ENCODE measurements around the gene CYP26B1. TPM values are rescaled to one million over a fixed set of nuclear protein-coding genes. Genes with fewer than 3 reads are reported as not detected.

CYP26B1 gene
- total and polyA plus RNA-seq, 4 donors: 0.47 to 1.8 (median 0.65) TPM

GRCh38 chr2:72138011-72138881 is 9.4 kb downstream of the CYP26B1 start:
- no peak for DNase-seq (ENCODE audit: low spot score)
- H3K4me3 ChIP-seq (ENCODE audit: low read depth in 1 of 3, low read length in 3 of 3): no peak overlapping the region
- H3K27ac ChIP-seq (ENCODE audit: low read depth in 1 of 2, low read length in 2 of 2): no peak overlapping the region
- H3K9ac ChIP-seq (ENCODE audit: low read depth in 1 of 2, low read length in 2 of 2): no peak overlapping the region
- TF ChIP-seq NR2F2 (IDR thresholded peaks at IDR 0.05) (peak; percentile 17), HNF4A (conservative IDR thresholded peaks at IDR 0.05) (peak; percentile 64 to 72), SP1 (IDR thresholded peaks at IDR 0.05) (peak; percentile 43), FOXA2 (IDR thresholded peaks at IDR 0.05) (no peak), RAD21 (IDR thresholded peaks at IDR 0.05) (peak; percentile 15 to 37), EGR1 (IDR thresholded peaks at IDR 0.05; ENCODE audit: low read depth in 2 of 2) (no peak), RXRA (IDR thresholded peaks at IDR 0.05) (peak; percentile 62 to 75)
- no peaks in the 10 kb centered on the region for H3K9me3 ChIP-seq (ENCODE audit: control insufficient read depth in 4 of 4, low read length in 3 of 4)
- no peaks in the 10 kb centered on the region for H3K27me3 ChIP-seq (ENCODE audit: control insufficient read depth in 4 of 4, insufficient read depth in 4 of 4, low read length in 3 of 4)
- WGBS: 55% methylated on average over 24 of the region's 24 CpGs
- peaks cover 5 to 19% (median 9%) of the 10 kb centered on the region in 4 donors for H3K4me1 ChIP-seq (ENCODE audit: control insufficient read depth in 4 of 4, insufficient read depth in 4 of 4, low read length in 3 of 4)
- no peaks in the 10 kb centered on the region for H3K36me3 ChIP-seq (ENCODE audit: control insufficient read depth in 4 of 4, insufficient read depth in 3 of 4, low read depth in 1 of 4, low read length in 3 of 4)

DNA sequence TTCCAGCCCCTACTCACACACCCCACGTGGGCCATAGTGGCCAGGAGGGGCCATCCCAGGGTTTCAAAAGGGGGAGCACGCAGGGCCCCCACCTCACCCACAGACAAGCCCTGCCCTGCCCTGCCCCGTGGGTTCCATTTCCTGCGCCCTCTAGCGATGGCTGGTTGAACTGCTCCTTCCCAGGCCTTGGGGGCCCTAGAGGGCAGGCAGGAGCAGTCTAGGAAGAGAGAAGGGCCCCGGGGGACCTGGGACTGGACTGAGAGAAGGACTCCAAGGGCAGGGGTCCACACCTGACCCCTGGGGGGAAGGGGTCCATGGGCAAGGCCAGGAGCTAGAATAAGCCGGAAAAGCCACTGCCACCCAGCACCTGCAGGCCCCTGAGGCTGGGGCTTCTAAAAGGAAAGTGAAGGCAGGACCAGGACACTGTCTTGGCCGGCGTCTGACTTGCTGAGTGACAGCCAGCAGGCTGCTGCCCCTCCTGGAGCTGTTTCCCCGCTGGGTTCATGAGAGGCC is 10.1 kb downstream of the CYP26B1 start:
- Histone ChIP-seq H3K36me3 (ENCODE audit: control insufficient read depth in 4 of 4, insufficient read depth in 3 of 4, low read depth in 1 of 4, low read length in 3 of 4) (no peaks in the 10 kb centered on the region), H3K4me3 (ENCODE audit: low read depth in 1 of 3, low read length in 3 of 3) (no peak overlapping the region), H3K27ac (ENCODE audit: low read depth in 1 of 2, low read length in 2 of 2) (no peak overlapping the region), H3K9ac (ENCODE audit: low read depth in 1 of 2, low read length in 2 of 2) (no peak overlapping the region), H3K9me3 (ENCODE audit: control insufficient read depth in 4 of 4, low read length in 3 of 4) (no peaks in the 10 kb centered on the region), H3K27me3 (ENCODE audit: control insufficient read depth in 4 of 4, insufficient read depth in 4 of 4, low read length in 3 of 4) (no peaks in the 10 kb centered on the region), H3K4me1 (ENCODE audit: control insufficient read depth in 4 of 4, insufficient read depth in 4 of 4, low read length in 3 of 4) (peaks cover 0 to 13% (median 7%) of the 10 kb centered on the region in 4 donors)
- 26% methylated on average over 10 of the region's 10 CpGs for WGBS
- DNase-seq (ENCODE audit: low spot score): peak; percentile 82
- peak; percentile 69 for TF ChIP-seq CTCF (IDR thresholded peaks at IDR 0.05; ENCODE audit: low read depth, low read length, missing input control)
- TF ChIP-seq FOXA2 (IDR thresholded peaks at IDR 0.05): no peak
- no peak for TF ChIP-seq JUND (IDR thresholded peaks at IDR 0.05)
- TF ChIP-seq NR2F2 (IDR thresholded peaks at IDR 0.05): no peak
- TF ChIP-seq GABPA (IDR thresholded peaks at IDR 0.05 in 1 of 2, conservative IDR thresholded peaks at IDR 0.05 in 1 of 2): no peak
- peak; percentile 67 to 79 for TF ChIP-seq RAD21 (IDR thresholded peaks at IDR 0.05)
- no peak for TF ChIP-seq HNF4A (conservative IDR thresholded peaks at IDR 0.05)

GRCh38 chr2:72136933-72137497 is 10.6 kb downstream of the CYP26B1 start:
- H3K9me3 ChIP-seq (ENCODE audit: control insufficient read depth in 4 of 4, low read length in 3 of 4): no peaks in the 10 kb centered on the region
- no peak overlapping the region for H3K27ac ChIP-seq (ENCODE audit: low read depth in 1 of 2, low read length in 2 of 2)
- no peak overlapping the region for H3K9ac ChIP-seq (ENCODE audit: low read depth in 1 of 2, low read length in 2 of 2)
- H3K27me3 ChIP-seq (ENCODE audit: control insufficient read depth in 4 of 4, insufficient read depth in 4 of 4, low read length in 3 of 4): no peaks in the 10 kb centered on the region
- H3K4me3 ChIP-seq (ENCODE audit: low read depth in 1 of 3, low read length in 3 of 3): no peak overlapping the region
- DNase-seq (ENCODE audit: low spot score): no peak
- TF ChIP-seq NR2F2 (IDR thresholded peaks at IDR 0.05) (no peak), JUND (IDR thresholded peaks at IDR 0.05) (no peak), GABPA (IDR thresholded peaks at IDR 0.05 in 1 of 2, conservative IDR thresholded peaks at IDR 0.05 in 1 of 2) (no peak), RAD21 (IDR thresholded peaks at IDR 0.05) (no peak), FOXA1 (IDR thresholded peaks at IDR 0.05) (no peak), HNF4G (IDR thresholded peaks at IDR 0.05) (no peak), TAF1 (conservative IDR thresholded peaks at IDR 0.05) (no peak), HNF4A (conservative IDR thresholded peaks at IDR 0.05) (no peak), YY1 (IDR thresholded peaks at IDR 0.05) (no peak), FOXA2 (IDR thresholded peaks at IDR 0.05) (no peak), RXRA (IDR thresholded peaks at IDR 0.05) (no peak)
- TF ChIP-seq, protein P1, sequence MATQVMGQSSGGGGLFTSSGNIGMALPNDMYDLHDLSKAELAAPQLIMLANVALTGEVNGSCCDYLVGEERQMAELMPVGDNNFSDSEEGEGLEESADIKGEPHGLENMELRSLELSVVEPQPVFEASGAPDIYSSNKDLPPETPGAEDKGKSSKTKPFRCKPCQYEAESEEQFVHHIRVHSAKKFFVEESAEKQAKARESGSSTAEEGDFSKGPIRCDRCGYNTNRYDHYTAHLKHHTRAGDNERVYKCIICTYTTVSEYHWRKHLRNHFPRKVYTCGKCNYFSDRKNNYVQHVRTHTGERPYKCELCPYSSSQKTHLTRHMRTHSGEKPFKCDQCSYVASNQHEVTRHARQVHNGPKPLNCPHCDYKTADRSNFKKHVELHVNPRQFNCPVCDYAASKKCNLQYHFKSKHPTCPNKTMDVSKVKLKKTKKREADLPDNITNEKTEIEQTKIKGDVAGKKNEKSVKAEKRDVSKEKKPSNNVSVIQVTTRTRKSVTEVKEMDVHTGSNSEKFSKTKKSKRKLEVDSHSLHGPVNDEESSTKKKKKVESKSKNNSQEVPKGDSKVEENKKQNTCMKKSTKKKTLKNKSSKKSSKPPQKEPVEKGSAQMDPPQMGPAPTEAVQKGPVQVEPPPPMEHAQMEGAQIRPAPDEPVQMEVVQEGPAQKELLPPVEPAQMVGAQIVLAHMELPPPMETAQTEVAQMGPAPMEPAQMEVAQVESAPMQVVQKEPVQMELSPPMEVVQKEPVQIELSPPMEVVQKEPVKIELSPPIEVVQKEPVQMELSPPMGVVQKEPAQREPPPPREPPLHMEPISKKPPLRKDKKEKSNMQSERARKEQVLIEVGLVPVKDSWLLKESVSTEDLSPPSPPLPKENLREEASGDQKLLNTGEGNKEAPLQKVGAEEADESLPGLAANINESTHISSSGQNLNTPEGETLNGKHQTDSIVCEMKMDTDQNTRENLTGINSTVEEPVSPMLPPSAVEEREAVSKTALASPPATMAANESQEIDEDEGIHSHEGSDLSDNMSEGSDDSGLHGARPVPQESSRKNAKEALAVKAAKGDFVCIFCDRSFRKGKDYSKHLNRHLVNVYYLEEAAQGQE (IDR thresholded peaks at IDR 0.05): no peak
- TF ChIP-seq, protein P2, sequence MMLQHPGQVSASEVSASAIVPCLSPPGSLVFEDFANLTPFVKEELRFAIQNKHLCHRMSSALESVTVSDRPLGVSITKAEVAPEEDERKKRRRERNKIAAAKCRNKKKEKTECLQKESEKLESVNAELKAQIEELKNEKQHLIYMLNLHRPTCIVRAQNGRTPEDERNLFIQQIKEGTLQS (IDR thresholded peaks at IDR 0.05): no peak
- peaks cover 0 to 13% (median 7%) of the 10 kb centered on the region in 4 donors for H3K4me1 ChIP-seq (ENCODE audit: control insufficient read depth in 4 of 4, insufficient read depth in 4 of 4, low read length in 3 of 4)
- no peaks in the 10 kb centered on the region for H3K36me3 ChIP-seq (ENCODE audit: control insufficient read depth in 4 of 4, insufficient read depth in 3 of 4, low read depth in 1 of 4, low read length in 3 of 4)
- WGBS: 55% methylated on average over 7 of the region's 7 CpGs

All from liver (tissue), 9 donors.